Upper lobe of left lung (tissue), 4 donors: ENCODE results near the gene IQCH.
"Not testable (repeated sequence)": the region's sequence is repeated elsewhere in the genome, so short reads cannot be mapped to it uniquely, and the experiment has no call there.

ENCODE experiments used
- CTCF ChIP-seq, 6 experiments: fragments of 450-650 bp in 4 of 6; fragments of 200-600 bp in 2 of 6; sonication (generic) in 2 of 6; IDR thresholded peaks; one replicate each; pipeline ENCODE4 v1.5.1; 2016 to 2019; ENCODE audit warnings: antibody characterized with exemption in 6 of 6
- EP300 ChIP-seq, 4 donors: sonication (generic); formaldehyde crosslinking; IDR thresholded peaks; one replicate each; pipeline ENCODE4 v1.5.1; 2017; ENCODE audit warnings: antibody characterized with exemption in 4 of 4, control low read depth in 2 of 4
- POLR2A ChIP-seq, 4 donors: fragments of 450-650 bp; IDR thresholded peaks; one replicate each; pipeline ENCODE4 v1.5.1; 2016 to 2017; ENCODE audit warnings: antibody characterized with exemption in 4 of 4, mild to moderate bottlenecking in 2 of 4
- POLR2AphosphoS5 ChIP-seq, 2 donors: sonication (generic); formaldehyde crosslinking; IDR thresholded peaks; one replicate each; pipeline ENCODE4 v1.5.1; 2017; ENCODE audit warnings: antibody characterized with exemption in 2 of 2

- not testable (repeated sequence) for TF ChIP-seq CTCF, EP300, POLR2AphosphoS5, POLR2A (IDR thresholded peaks at IDR 0.05)
Observed at GRCh38 chr15:67448372-67448771, 193.8 kb downstream of the IQCH start.
